Progenitor cell of endocrine pancreas (in vitro differentiated cells): ENCODE data around the gene USP2. TPM values are rescaled to one million over a fixed set of nuclear protein-coding genes. Genes with fewer than 3 reads are reported as not detected.
A peak's percentile ranks its signal among the peaks of the same experiment; 100 is the strongest.

ENCODE experiments used
- DNase-seq: peaks from one replicate; pipeline ENCODE4 v3.0.0; 2021; ENCODE audit warnings: low spot score; ENCODE audit not compliant: unreplicated experiment
- H3K27ac Mint-ChIP-seq: 2 replicates; pipeline ENCODE4 v1.8.0; 2021; ENCODE audit warnings: mild to moderate bottlenecking, moderate library complexity, mixed read lengths
- H3K27me3 Mint-ChIP-seq: 2 replicates; pipeline ENCODE4 v1.8.0; 2021; ENCODE audit warnings: mixed read lengths
- H3K36me3 Mint-ChIP-seq: 2 replicates; pipeline ENCODE4 v1.8.0; 2022; ENCODE audit warnings: mixed read lengths; ENCODE audit not compliant: insufficient read depth
- H3K4me1 Mint-ChIP-seq: 2 replicates; pipeline ENCODE4 v1.8.0; 2021; ENCODE audit warnings: low read depth, mixed read lengths
- H3K4me3 Mint-ChIP-seq: 2 replicates; pipeline ENCODE4 v1.8.0; 2021; ENCODE audit warnings: low read depth, mild to moderate bottlenecking, moderate library complexity, mixed read lengths
- H3K9me3 Mint-ChIP-seq: 2 replicates; pipeline ENCODE4 v1.8.0; 2021; ENCODE audit warnings: low read depth, mixed read lengths
- total RNA-seq: library from RNA; stranded (reverse); gene quantifications from 2 replicates; pipeline ENCODE4 v1.2.1, GENCODE V29; 2021
- TF ChIP-seq, protein P1 (sequence below): fragments of 200-600 bp; sonication (generic); IDR thresholded peaks from one replicate; pipeline ENCODE4 v1.5.0; 2021; ENCODE audit warnings: antibody characterized with exemption, mild to moderate bottlenecking; ENCODE audit not compliant: unreplicated experiment

USP2 gene
- total RNA-seq, 1 donor from 2014 or later: 5.1 TPM

- Mint-ChIP-seq H3K36me3 (no peaks in the 10 kb centered on the region), H3K9me3 (no peaks in the 10 kb centered on the region), H3K4me3 (no peak overlapping the region), H3K4me1 (peaks cover 29% of the 10 kb centered on the region), H3K27ac (no peak overlapping the region), H3K27me3 (peaks cover 15% of the 10 kb centered on the region)
- no peak for DNase-seq
- TF ChIP-seq, protein P1, sequence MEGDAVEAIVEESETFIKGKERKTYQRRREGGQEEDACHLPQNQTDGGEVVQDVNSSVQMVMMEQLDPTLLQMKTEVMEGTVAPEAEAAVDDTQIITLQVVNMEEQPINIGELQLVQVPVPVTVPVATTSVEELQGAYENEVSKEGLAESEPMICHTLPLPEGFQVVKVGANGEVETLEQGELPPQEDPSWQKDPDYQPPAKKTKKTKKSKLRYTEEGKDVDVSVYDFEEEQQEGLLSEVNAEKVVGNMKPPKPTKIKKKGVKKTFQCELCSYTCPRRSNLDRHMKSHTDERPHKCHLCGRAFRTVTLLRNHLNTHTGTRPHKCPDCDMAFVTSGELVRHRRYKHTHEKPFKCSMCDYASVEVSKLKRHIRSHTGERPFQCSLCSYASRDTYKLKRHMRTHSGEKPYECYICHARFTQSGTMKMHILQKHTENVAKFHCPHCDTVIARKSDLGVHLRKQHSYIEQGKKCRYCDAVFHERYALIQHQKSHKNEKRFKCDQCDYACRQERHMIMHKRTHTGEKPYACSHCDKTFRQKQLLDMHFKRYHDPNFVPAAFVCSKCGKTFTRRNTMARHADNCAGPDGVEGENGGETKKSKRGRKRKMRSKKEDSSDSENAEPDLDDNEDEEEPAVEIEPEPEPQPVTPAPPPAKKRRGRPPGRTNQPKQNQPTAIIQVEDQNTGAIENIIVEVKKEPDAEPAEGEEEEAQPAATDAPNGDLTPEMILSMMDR: no peak
These were observed 5.2 kb downstream of the USP2 start for GRCh38 chr11:119376197-119376847.

DNA sequence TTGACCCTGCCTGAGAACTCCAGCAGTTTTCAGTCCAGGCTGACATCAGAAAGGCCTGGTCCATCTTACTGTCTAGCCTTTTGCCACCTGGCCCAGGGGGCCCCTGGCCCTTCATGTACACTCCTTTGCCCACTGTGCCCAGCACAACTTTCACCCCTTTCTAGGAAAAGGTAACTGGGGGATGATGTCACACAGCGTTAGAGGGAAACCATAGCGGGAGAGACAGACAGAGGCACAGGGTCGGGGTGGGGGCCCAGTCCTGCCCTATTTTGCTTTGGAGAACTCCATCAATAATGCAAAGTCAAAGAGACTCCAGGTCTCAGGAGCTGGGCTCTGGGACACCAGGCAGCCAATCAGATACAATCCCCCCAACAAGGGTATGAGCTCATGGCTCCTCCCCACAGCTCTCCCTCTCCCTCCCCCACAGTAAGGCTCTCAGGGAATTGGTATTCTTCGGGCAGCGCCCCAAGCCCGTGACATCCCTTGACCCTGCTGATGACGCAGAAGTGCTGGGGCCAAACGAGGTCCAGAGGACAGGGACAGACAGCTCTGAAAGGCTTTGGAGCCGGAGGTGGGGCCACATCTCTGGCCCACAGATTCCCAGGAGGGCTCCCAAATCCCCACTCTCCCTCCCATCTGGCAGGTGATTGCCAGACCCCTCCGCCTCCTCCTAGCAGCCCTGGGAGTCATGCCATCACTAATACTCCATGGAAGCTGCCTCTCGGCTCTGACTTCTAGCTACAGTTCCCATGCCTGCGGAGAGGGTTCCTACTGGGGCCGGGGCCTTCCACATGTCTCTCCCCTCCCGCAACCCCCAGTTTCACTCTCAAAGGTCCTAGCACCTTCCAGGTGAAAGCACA, 5.9 kb downstream of the USP2 start:
- Mint-ChIP-seq H3K4me3 (no peak overlapping the region), H3K27me3 (peaks cover 10% of the 10 kb centered on the region), H3K9me3 (no peaks in the 10 kb centered on the region), H3K36me3 (no peaks in the 10 kb centered on the region), H3K27ac (no peak overlapping the region), H3K4me1 (peaks cover 26% of the 10 kb centered on the region)
- no peak for DNase-seq
- TF ChIP-seq, protein P1: no peak

DNA sequence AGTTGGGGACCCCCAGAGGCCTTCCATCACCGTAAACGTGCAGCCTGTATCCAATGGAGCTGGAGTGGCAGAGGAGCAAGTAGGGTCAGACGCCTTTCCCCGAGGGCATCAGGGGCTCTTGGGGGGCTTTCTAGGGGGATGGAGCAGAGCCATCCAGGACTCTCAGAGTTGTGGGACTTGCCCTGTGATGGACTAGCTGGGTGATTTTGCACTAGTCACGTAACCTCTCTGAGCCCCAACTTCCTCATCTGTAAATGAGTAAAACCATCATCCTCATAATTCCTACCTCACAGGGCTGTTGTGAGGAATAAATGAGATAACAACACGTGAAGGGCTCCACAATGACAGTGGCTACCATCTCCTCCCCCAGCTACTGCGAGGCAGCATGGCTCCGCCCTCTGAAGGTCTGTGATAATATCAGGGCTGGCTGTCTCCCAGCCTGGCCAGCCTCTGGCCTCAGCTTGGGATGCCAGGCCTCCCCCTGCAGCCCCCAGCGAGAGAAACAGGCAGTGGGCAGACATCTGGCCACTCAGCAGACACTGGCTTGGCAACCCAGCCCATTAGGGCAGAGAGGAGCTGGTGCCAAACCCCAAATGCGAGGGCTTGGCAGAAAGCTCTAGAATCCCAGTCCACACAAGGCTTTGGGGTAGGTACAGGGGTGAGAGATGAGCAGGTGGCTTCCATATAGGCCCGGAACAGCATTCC, 6.7 kb downstream of the USP2 start:
- no peak overlapping the region for H3K27ac Mint-ChIP-seq
- peaks cover 34% of the 10 kb centered on the region for H3K4me1 Mint-ChIP-seq
- H3K9me3 Mint-ChIP-seq: no peaks in the 10 kb centered on the region
- no peak for DNase-seq
- H3K36me3 Mint-ChIP-seq: no peaks in the 10 kb centered on the region
- peaks cover 9% of the 10 kb centered on the region for H3K27me3 Mint-ChIP-seq
- H3K4me3 Mint-ChIP-seq: no peak overlapping the region
- TF ChIP-seq, protein P1: no peak

- Mint-ChIP-seq H3K9me3 (no peaks in the 10 kb centered on the region), H3K27ac (no peak overlapping the region), H3K4me3 (no peak overlapping the region), H3K4me1 (peaks cover 37% of the 10 kb centered on the region), H3K36me3 (no peaks in the 10 kb centered on the region), H3K27me3 (peaks cover 4% of the 10 kb centered on the region)
- TF ChIP-seq, protein P1: peak; percentile 94
- peak; percentile 77 for DNase-seq
These were observed 7.4 kb downstream of the USP2 start for GRCh38 chr11:119373921-119374631.
